Retina (tissue), 1 donor: Measurements from ENCODE around the gene JAM3.
"Not testable (repeated sequence)": the region's sequence is repeated elsewhere in the genome, so short reads cannot be mapped to it uniquely, and the experiment has no call there.

Source experiments
- DNase-seq: peaks from one replicate; pipeline ENCODE4 v3.0.0-alpha.2; 2016

The JAM3 gene

GRCh38 chr11:134062265-134063123, 6.4 kb upstream of the JAM3 start:
- DNase-seq, result no peak

- no peak for DNase-seq
These were observed 5.8 kb upstream of the JAM3 start for GRCh38 chr11:134063124-134063495.

GRCh38 chr11:134063991-134064747, 4.7 kb upstream of the JAM3 start:
- no peak for DNase-seq

- no peak for DNase-seq
These were observed 3.5 kb upstream of the JAM3 start for GRCh38 chr11:134065381-134065780.

- peak; percentile 37 for DNase-seq
These were observed 1.7 kb upstream of the JAM3 start for GRCh38 chr11:134066943-134067885.

- DNase-seq, result peak; percentile 68
These were observed 812 bp downstream of the JAM3 start for GRCh38 chr11:134069426-134070341.

- DNase-seq, result no peak
These were observed 1.5 kb downstream of the JAM3 start for GRCh38 chr11:134070342-134070845.

GRCh38 chr11:134071306-134071705, 2.4 kb downstream of the JAM3 start:
- no peak for DNase-seq

GRCh38 chr11:134071766-134072402, 3.0 kb downstream of the JAM3 start:
- DNase-seq, result no peak

- no peak for DNase-seq
These were observed 4.0 kb downstream of the JAM3 start for GRCh38 chr11:134072844-134073243.

GRCh38 chr11:134074346-134074745, 5.5 kb downstream of the JAM3 start:
- DNase-seq, result no peak

- no peak for DNase-seq
These were observed 5.9 kb downstream of the JAM3 start for GRCh38 chr11:134074766-134075165.

GRCh38 chr11:134079317-134079716, 10.4 kb downstream of the JAM3 start:
- no peak for DNase-seq

- not testable (repeated sequence) for DNase-seq
These were observed 12.4 kb downstream of the JAM3 start for GRCh38 chr11:134081258-134081657.

GRCh38 chr11:134082990-134083389, 14.1 kb downstream of the JAM3 start:
- no peak for DNase-seq

- DNase-seq, result no peak
These were observed 17.5 kb downstream of the JAM3 start for GRCh38 chr11:134086376-134086775.

- DNase-seq, result not testable (repeated sequence)
These were observed 23.1 kb downstream of the JAM3 start for GRCh38 chr11:134092006-134092405.

- no peak for DNase-seq
These were observed 28.3 kb downstream of the JAM3 start for GRCh38 chr11:134097166-134097565.

- no peak for DNase-seq
These were observed 29.8 kb downstream of the JAM3 start for GRCh38 chr11:134098566-134099184.

GRCh38 chr11:134100171-134100570, 31.3 kb downstream of the JAM3 start:
- no peak for DNase-seq

GRCh38 chr11:134101282-134101681, 32.4 kb downstream of the JAM3 start:
- DNase-seq, result no peak
